Myocyte (in vitro differentiated cells): ENCODE measurements around the gene RBM47. TPM values are rescaled to one million over a fixed set of nuclear protein-coding genes. Genes with fewer than 3 reads are reported as not detected.
A peak's percentile ranks its signal among the peaks of the same experiment; 100 is the strongest.
"Not testable (repeated sequence)": the region's sequence is repeated elsewhere in the genome, so short reads cannot be mapped to it uniquely, and the experiment has no call there.

Experiments
- DNase-seq: peaks from one replicate; pipeline ENCODE4 v3.0.0-alpha.2; 2012; ENCODE audit warnings: low read depth
- total RNA-seq: library from RNA; depleted of rRNA; stranded (reverse); fragments of >200 nt; gene quantifications from 2 replicates; pipeline ENCODE4 v1.2.3, GENCODE V29; 2014

The RBM47 gene
- total RNA-seq, 1 donor from 2014 or later = not detected

DNA sequence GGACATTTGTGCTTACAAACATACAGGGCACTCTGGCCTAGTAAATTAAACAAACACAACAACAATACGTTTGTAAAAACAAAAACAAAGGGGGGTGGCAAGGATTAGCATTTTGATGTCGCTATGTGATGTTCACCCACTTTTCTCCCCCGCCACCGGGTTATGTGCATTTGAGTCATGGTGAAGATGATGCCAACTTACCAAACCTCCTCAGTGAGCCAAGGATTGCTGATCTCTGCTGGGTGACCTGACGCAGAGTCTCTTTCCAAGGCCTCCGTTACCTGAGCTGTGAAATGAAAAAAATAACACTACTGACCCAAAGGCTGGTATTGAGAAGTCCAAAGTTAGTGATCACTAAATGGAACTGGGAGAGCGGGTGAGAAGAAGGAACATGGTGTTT, 85.4 kb downstream of the RBM47 start:
- no peak for DNase-seq

DNA sequence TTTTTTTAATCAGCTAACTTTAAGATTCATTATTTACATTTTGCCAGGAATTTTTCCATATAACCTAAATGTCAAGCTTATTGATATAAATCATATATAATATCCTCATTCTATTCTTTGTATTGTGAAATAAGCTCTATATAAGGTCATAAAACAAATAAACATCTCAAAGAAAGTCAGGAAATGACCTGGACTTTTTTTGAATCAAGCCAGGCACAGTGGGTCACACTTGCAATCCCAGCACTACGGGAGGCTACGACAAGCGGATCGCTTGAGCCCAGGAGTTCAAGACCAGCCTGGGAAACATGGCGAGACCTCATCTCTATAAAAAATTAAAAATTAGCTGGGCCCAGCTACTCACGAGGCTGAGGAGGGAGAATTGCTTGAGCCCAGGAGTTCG, 88.9 kb downstream of the RBM47 start:
- DNase-seq = no peak

DNA sequence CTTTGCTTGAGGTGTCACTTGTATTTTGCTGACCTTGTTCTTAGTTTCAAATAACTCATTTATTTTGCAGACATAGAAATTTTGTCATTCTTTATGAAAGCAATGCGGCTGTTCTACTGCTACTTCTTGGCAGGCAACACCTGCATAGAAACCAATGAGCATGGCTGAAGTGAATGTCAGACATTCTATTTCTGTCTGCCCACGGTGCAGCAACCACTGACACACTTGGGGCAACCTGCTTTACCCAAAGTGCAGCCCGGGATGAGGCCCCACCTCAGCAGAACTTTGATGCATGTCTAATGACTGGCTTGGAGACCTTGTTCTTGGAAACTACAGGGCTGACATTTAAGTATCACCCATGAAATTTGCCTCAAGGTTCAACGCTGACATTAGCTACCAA, 93.6 kb downstream of the RBM47 start:
- no peak for DNase-seq

DNA sequence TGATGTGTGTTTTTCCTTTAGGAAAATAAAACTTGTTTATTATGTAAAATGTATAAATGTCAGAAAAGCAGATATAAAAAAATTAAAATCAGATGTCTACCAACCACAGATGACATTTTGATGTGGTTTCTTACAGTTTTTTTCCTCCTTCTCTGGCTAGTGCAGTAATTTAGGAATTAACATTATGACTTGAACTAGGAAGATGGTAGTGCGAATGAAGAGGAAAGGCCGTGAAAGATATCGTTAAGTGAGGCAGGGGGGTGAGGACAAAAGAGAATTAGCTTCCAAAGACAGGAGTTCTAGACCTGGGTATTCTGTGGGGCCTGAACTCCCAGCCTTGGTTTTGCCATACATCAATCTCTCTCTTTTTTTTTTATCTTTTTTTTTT, 98.0 kb downstream of the RBM47 start:
- DNase-seq = no peak

DNA sequence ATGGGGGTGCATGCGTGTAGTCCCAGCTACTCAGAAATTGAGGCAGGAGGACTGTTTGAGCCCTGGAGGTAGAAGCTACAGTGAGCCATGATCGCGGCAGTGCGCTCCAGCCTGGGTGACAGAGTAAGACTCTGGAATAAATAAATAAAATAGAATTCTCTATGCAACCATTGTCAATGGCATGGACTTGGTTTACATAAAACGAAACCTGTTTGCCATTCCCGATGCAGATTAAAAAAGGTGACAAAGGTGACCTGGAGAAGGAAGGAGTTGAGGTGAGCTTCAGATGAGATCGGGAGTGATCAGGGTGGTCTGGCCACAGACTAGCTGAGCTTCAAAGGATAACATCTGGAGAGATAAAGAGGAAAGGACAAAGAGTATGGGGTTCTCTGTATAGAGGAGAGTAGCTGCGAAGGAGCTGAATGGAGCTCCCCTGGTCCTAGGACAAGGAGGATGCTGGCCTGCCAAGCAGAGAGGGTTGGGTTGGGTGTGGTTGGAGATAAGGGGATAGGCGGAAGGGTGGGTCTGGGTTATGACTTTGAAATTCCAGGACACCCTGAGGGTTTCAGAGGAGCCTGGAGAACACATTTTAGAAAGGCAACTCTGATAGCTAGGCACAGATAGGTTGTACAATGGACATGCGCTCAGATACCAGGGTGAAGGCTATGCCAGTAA, 98.6 kb downstream of the RBM47 start:
- no peak for DNase-seq

DNA sequence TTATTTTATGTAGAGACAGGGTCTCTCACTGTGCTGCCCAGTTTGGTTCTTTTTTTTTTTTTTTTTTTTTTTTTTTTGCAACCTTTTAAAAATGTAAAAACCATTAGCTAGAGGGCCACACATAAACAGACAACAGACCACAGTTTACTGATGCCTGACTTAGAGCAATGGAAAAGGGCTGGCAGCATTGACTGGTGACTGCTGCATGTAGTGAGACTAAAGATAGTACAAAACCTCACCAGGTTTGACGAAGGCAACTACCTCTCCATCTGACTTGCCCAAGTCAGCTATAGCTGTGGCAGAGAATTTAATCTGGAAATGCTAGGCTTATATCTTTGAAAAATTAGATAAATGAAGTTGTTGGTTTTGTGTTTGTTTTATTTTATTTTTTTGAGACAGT, 102.9 kb downstream of the RBM47 start:
- peak; percentile 9 for DNase-seq

DNA sequence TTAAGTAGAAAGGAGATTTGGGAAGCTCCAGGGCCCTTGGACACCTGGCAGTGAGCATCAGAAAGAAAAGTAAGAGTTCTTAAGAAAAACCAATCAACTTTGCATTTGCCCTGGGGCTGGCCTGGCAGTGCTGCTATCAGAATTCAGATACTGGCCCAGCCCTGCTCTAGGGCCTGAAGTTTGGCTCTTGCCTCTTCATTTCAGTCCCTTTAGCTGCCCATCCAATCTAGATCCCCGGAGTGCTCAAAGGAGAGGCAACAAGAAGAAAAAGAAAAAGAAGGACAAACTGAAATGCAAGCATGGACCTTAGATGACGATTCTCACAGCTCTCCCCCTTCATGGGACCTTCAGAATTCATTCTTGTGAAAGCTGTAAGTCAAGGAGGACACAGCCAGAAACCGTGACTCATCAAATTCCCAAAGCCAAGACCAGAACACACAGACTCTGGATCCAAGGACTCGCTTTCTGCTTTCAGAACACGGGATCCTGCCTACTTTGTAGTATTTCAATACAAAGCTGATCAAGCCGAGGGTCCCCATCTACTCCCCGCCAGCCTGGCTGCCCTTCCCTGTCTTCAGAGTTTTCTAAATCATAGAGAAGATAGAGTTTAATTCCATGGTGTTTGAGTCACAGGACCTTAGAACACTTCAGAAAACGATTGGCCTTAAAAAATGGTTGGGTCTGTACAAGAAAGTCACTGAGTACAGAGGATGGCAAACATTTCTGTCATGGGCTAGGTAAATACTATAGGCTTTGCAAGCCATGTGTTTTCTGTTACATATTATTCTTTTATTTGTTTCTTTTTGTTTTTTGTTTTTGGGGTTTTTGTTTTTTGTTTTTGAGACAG, 103.7 kb downstream of the RBM47 start:
- peak; percentile 63 for DNase-seq

DNA sequence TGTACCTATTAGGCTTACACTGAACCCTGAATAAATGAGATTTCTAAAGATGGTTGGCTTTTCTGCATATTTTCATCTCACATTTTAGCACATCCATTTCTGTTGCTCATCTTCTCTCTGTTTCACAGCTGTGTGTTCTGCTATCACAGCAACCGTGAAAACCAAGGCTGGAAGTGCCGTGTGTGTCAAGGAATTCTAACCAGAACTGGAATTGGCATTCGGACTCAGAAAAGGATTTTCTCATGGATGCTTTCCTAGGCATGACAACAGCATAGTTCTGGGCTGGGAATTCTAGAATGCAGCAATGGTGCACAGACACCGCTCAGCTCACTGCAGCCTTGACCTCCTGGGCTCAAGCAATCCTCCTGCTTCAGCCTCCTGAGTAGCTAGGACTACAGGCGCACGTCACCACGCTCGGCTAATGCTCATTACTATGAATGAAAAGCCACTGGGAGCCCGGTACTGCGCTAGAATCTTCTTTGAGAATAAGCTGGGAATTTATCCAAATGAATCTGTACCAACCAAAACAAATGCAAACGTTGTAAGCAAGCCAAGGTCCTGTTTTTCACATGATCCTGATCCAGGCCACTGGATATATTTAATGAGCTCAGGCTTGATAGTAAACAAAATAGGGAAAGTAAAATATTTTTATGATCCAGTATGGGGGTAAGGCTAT, 105.2 kb downstream of the RBM47 start:
- DNase-seq = peak; percentile 5

DNA sequence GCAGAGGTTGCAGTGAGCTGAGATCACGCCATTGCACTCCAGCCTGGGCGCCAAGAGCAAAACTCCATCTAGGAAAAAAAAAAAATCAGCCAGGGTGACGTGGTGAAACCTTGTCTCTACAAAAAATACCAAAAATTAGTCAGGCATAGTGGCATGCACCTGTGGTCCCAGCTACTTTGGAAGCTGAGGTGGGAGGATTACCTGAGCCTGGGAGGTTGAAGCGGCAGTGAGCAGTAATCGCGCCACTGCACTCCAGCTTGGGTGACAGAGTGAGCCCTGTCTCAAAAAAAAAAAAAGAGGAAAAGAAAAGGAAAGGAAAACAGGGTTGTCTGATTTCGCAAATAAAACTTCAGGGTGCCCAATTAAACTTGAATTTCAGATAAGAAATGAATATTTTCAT, 106.1 kb downstream of the RBM47 start:
- DNase-seq = no peak

DNA sequence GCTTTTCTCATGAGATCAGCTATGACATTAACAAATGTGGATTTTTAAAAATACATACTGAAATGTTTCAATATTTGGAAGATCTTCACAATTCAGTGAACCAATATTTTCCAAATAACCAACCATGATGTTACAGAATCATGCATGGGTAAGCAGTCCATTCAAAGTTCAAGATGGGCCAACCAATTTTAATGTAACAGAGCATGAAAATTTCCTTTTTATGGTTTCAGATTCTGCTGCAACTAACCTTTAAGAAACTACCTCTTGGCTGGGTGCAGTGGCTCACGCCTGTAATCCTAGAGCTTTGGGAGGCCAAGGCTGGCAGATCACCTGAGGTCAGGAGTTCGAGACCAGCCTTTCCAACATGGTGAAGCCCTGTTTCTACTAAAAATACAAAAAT, 107.7 kb downstream of the RBM47 start:
- DNase-seq = no peak

DNA sequence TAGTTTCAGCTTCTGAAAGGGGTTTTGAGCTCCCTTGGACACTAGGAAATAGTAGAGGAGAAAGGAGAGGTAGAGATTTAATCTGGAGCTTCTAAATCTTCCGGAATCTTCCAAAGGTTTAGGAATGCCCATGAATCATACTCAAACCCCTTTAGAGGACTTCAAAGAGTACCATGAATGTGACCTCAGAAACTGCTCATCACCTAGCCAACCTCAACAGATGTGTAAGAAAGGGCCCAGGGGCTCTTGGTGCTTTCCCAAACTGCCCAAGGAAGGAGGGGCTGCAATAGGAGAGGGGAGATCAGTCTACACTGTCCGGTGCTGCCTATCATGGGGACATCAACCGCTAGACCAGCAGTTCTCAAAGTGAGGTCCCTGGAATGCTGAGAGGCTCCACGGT, 109.1 kb downstream of the RBM47 start:
- DNase-seq = no peak

DNA sequence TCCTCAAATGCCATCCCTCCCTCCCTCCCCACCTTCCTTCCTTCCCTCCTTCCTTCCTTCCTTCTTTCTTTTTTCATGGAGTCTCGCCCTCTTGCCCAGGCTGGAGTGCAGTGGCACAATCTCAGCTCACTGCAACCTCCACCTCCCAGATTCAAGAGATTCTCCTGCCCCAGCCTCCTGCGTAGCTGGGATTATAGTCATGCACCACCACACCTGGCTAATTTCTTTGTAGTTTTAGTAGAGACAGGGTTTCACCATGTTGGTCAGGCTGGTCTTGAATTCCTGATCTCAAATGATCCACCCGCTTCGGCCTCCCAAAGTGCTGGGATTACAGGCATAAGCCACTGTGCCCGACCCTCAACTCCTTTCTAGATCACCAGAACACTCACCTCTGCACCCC, 112.6 kb downstream of the RBM47 start:
- not testable (repeated sequence) for DNase-seq

DNA sequence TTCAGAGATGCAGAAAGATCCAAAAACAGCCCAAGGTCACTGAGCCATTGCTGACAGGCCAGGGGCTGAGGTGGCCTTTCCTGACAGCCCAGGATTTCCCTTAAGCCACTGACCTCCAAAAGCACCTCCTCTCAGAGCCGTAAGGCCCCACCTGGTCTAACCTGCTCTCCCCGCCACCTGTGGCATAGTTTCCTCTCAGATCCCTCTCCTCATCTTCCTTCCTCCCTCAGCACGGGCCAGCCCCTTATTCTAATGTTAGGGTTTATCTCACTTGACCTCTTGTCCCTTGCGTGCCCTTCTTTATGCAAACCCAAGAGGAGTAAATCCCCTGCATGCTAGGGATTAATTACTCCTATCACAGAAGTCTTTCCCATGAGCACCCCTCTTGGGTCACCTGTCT, 113.0 kb downstream of the RBM47 start:
- DNase-seq = no peak

DNA sequence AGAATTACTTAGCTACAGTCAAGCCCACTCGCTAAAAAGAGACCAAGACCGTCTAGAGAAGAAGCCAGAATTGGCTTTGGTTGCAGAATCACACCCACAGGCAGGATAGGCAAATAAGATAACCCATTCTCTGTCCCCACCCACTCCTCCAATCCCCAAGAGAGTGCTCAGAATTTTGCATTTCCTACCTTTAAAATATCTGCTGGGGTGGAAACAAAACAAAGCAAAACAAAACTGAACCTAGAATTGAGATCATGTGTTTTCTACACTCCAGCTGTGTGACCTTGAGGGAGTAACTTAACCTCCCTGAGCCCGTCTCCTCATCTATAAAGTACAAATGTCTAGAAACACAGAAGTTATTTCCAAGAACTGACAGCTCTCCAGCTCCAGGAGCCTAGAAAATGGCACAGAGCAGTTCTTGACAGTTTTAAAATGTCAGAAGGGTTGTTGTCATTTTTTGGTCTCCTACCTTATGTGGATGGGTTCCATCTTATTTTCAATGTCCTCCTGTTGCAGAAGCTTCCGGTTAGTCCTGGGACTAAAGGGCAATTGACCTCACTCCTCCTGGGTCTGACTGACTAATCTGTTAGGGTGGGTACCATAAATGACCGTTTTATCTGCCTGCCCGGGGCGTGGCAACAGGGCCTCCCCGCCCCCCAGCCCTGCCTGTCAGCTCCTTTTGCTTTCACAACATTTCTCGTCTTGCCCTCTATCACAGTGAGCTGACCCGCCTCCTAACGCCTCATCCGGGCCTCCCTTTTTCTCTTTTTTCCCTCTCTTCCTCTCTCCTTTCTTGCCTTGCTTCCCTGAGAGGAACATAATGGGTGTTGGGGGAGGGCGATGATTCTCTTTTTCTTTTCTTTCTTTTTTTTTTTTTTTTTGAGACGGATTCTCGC, 114.0 kb downstream of the RBM47 start:
- no peak for DNase-seq

DNA sequence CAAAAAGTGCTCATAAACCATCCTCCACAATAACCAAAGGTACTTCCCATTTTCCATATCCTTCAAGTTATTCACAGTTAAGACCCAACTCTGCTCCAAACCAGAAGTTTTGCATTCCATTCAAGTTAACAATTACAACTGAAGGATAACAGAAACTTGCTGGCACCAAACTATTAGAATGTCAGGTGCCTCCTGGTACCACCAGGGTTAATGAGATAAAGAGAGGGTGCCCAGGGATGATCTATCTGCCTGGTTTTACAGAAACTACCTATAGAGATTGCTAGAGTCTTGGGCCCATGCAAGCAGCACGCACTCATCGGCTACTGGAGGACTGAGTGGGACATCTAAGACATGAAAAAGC, 114.6 kb downstream of the RBM47 start:
- no peak for DNase-seq

DNA sequence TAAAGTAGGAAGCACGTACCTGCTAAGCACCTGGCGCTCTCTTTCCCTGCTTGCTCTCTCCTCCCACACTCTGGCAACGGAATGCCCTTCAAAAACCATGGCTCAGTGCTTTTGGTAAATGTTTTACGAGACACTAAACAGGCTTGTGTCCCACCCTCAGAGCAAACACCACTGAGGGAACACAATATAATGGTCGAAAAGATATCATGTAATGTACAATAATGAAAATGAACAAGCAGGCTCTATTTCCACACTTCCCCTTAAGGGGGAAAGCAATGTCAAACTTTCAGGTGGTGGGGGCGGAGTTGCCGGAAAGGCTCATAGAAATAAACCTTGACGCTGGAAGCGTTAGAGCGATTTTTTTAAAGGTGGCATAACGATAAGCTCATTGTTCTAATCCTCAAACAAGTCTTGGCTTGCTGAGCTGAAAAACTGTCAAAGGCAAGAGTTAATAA, 115.1 kb downstream of the RBM47 start:
- no peak for DNase-seq

DNA sequence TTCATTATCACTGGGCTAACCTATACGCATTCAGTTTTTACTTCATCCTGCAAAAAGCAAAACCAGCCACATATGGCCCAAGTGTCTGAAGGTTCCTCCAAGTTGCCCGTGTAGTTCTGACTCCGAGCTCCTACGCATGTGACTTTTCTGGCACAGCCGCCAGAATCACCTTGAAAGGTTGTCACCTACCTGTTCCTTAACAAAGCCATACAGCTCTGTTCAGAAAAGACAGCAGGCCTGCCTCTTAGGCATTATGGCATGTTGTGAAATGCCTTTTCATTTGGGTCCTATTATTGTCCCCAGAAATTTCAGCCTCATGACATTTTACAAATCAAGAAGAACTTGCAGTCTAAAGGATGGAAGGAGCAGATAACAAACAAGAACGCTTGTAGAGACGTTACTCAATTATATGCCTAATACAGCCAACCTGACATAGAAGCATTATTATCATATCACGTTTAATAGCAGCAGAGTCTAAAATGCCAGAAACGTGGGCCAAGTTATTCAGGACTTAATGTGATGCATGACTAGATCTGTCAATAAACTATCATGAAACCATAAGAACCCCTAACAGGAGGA, 118.5 kb downstream of the RBM47 start:
- no peak for DNase-seq

DNA sequence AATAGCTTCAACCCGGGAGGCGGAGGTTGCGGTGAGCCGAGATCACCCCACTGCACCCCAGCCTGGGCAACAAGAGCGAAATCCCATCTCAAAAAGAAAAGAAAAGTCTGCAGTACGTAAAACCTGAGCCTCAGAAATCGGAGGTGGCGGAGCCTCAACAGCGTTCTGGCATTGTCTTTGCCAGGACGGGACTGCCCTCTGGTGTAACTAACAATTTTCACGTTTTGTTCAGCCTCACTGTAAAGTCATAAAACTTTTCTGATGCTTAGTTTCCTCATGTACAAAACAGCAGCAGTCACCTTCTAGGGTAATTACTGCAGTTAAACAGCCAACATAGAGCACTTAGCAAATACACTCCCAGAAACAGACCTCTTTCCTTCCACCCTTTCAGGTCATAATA, 121.7 kb downstream of the RBM47 start:
- no peak for DNase-seq

DNA sequence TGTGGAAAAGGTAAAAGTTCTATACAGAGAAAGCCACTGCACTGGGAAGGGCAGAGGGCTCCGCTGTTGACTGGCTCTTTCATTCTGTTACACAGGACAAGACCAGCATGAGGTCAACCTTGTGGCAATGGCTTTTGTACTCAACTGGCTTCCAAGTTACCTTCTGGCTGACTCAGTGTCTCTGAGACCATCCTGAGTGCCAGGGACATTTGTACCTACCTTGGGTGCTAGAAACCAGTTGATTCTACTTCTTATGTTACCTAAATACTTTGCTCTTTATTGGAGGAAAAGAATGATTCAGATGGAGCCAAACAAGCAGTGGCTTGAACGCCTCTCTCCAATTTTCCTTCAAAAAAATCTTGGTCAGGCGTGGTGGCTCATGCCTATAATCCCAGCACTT, 123.2 kb downstream of the RBM47 start:
- no peak for DNase-seq

DNA sequence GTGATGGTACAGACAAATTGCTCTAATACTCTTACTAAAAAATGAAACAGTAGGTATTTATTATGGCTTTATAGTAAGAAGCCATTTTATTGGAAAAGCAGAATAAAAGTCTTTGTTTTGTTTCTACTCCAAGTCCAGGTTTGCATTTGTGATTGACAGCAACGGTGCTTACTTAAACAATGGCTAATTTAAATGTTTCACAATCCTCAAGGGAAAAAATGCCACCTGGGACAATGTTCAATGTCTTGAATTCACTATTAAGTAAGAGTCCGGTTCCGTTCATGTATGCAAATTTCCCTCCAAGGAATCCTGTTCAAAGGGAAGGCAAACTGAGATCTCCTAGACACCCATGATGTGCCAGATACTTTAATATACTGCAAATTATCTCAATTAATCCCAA, 123.6 kb downstream of the RBM47 start:
- no peak for DNase-seq

DNA sequence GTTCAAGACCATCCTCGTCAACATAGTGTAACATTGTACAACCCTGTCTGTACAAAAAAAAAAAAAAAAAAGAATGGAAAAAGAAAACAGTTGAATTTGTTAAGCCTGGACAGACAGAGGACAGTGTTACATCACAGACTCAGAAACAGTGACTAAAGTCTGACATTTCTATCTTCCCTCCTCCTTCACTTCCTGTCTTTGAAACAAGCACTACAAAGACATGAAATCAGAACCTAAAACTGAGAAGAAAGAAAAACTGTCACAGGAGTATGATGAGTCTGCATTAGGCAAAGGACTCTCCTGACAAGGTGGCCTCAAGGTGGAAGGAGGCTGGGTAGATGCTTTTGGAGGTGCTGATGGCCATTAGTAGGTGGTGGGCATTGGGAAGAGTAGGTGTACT, 126.7 kb downstream of the RBM47 start:
- DNase-seq = no peak
